Stimulated activated CD4-positive, alpha-beta T cell treated with anti-CD3 and anti-CD28 coated beads, Interleukin-15, amount 100 ng/mL, for 48 hours (primary cell): ENCODE data around the gene KRT78.

Experiments used
- DNase-seq, 2 donors: peaks; one replicate each; pipeline ENCODE4 v3.0.0-alpha.2; 2020; ENCODE audit warnings: low read depth in 2 of 2

KRT78 gene

DNA sequence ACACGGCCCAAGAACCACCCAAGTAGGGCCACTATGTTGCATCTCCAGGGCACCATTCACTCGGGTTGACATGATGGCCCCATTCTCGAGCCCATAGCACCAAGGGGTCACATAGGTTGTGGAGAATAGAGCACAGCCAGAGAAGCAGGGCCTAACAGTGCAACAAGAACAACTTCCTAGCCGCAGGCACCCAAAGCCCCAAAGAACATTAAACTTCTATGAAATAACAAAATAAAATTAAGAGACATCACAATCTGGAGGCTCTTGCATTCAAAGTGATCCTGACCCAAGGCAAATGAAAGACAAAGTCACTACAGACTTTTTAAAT, 36.8 kb downstream of the KRT78 start:
- no peak for DNase-seq

- DNase-seq, result no peak
These were observed 37.4 kb downstream of the KRT78 start for GRCh38 chr12:52811191-52812072.

GRCh38 chr12:52810554-52810953, 38.2 kb downstream of the KRT78 start:
- no peak for DNase-seq

DNA sequence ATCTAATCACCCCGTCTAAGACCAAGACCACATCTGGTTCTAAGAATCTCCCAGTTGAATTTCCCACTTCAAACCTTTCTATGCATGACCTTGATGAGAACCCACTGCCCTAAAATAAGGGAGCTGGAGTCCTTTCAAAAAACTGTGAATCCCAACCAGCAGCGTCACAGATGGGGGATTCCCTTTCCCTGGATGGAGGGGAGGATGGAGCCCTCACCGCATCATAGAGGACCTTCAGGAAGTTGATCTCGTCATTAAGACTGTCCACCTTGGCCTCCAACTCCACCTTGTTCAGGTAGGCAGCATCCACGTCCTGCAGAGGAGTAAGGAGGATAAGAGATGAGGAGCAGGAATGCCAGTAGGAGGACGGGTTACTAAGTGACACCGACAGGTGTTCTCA, 39.6 kb downstream of the KRT78 start:
- no peak for DNase-seq

DNA sequence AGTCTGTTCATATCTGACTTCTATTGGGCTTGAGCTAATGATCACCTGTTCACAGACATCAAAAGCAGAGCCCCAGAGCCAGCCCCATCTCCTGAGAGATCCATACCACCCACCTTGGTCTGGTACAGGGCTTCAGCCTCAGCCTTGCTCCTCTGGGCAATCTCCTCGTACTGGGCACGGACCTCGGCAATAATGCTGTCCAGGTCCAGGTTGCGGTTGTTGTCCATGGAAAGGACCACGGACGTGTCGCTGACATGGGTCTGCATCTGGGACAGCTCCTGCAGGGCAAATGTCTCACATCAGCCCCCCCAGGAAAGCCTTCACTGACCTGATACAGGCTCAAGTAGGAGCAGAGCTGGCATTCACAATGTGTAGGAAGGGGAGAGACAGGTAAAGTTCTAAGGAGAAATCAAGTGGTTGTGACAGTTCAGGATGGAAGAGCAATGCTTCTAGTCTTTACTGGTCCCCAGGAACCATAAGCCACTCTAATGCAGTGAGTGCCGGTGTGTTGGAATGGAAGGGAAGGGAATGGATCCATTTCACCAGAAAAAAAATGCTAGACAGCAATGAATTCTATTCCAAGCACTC, 40.1 kb downstream of the KRT78 start:
- DNase-seq, result no peak

DNA sequence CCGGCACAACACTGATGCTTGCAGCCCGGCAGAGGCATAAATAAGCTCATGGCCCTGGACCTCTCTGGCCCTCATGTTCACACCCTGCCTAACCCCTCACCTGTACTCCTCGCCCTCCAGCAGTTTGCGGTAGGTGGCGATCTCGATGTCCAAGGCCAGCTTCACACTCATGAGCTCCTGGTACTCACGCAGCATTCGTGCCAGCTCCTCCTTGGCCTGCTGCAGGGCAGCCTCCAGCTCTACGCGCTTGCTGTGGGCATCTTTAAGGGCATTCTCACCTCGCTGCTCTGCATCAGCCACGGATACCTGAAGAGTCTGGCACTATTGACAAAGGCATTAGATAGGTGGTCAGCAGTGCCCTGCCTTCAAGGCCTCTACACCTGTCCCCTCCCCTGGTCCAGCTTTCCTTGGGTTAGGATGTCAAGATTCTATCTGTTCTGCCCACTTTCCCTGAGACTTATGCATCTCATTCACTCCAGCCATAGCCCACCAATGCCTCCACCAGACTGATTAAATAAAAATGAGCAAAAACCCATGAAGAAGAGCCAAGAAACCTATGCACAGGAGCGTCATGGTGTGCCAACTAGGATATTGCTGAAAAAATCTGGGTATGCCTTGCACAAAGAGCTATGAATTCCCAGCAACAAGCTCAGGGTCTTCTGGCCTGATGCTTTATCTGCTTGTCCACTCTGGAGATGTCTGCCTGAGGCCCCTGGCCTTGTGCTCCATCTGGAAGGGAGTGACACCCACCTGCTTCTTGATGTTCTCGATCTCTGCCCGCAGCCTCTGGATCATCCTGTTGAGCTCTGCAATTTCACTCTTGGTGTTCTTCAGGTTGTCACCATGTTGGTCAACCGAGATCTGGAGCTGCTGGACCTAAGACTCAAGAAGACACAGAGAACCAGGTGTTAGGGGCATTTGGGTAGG, 41.0 kb downstream of the KRT78 start:
- no peak for DNase-seq

DNA sequence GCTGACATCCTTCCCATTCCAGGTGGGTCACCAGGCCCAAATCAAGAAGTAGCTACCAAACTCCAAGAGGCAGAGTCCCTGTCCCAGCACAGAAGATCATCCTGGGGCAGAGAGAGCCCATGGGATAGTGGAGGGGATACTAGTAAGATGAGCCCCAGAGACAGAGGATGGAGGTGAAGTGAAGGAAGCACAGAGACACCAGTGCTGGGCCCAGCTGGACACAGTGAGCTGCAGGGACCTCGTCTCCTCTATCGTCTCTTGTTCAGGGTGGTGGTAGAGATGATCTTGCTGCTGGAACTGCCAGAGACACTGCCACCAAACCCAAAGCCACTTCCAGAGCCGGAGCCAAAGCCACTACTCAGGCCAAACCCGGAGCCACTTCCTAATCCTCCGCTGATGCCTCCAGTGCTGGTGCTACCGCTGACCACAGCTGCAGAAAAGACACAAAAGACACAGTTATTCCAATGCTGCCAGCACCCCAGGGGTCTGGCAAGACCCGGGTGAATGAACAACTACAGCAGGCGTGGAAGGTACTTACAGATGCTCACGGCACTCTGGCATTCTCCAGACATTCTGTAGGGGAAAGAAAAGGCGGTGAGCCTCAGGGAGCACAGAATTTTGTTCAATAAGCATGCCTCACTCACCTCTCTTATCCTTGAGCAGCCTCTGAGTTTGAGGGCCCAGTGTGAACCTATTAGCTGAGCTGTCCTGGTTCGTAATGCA, 41.8 kb downstream of the KRT78 start:
- DNase-seq, result no peak

DNA sequence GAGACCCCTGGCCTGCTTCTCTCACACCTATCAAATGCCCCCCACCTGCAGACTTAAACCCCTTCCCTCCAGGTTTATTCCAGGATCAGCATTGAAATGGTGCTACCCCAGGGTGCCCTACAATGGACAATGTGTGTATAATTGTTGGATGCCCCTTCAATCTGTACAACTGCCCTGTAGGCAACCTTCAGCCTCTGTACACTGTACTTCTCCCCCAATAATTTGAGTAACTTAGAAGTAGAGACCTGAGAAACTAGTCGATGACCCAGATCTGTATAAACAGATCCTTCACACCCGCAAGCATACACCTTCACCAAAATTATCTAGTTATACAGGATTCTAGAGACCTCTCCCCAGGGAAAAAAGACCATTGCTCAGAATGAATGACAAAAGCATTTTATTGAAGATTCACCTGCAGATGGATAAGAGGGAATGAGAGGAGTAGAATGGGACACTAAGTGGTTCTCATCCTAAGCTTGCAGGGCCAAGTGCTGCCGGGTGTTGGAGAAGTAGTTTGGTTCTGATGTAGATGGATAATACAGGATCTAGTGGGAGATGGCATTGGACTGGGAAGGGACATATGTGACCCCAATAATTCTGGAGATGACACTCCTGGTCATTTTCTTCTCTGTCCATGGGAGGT, 42.5 kb downstream of the KRT78 start:
- no peak for DNase-seq

GRCh38 chr12:52805739-52806138, 43.1 kb downstream of the KRT78 start:
- no peak for DNase-seq

DNA sequence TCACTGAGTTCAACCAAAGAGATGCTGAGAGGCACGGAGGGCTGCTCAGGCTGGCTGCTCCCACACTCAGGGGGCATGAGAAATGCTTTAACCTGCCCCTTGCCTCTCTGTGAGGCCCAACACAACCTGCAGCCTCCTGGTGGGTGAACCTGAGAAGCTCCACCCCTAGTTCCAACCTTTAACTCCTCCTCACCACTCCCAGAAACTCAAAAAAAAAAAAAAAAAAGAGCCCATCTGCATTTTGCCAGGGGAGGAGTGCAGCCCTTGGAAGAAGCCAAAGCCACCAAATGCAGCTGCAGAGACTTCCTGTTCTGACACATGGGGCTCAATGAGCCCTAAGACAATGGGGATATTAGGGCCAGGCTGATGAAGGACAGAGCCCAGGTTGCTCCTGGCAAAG, 43.8 kb downstream of the KRT78 start:
- no peak for DNase-seq

GRCh38 chr12:52802442-52802841, 46.4 kb downstream of the KRT78 start:
- DNase-seq, result no peak

GRCh38 chr12:52801773-52802172, 47.0 kb downstream of the KRT78 start:
- no peak for DNase-seq

DNA sequence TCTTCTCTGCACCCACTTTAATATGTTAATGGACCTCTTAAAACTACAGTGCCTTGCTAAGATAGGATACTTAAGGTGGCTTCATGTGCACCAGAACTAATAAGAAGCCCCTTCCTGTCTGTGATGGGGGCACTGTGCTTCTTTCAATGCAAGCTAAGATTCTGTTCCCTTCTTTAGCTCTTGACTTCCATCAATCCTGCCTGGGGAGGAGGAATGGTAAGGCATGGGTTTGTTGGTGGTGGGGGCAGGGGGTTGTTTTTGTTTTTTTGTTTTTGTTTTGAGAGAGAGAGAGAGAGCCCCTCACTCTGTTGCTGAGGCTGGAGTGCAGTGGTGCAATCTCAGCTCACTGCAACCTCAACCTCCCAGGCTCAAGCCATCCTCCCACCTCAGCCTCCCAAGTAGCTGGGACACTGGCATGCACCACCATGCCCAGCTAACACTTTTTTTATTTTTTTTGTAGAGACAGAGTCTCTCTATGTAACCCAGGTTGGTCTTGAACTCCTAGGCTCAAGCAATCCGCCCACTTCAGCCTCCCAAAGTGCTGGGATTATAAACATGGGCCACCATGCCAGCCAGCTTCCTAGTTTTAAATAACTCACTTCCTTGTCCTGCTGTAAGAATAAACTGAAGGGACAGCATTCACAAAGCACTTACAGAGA, 48.4 kb downstream of the KRT78 start:
- DNase-seq, result no peak

DNA sequence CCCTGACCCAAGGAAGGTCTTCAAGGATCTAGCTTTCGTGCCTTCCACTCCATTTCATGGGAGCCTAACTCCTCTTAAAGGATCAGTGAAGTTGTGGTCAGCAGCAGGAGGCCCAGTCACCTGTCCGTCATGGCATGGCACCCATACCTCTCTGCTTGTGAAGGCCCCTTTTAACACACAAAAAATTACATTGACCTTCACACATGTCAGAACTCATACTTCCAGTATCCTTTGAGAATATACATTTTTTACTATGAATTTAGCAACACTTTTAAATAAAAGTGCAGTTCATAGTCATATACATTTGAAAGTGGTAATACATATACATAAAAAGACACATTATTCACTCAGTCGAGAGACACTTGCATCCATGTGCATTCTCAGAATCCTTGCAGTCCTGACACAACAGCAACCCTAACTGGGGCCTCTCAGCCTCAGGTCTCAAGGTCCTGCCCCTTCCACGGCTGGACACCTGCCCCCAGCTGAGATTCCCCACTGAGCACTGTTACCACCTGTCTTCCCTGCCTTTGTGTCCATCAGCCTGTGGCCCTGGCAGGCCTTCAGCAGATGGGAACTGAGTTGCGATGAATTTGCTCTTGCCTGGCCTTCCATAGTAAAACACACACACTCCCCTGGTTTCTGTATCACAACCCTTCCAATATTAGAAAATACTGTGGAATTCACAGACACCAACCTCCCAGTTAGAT, 49.1 kb downstream of the KRT78 start:
- DNase-seq, result no peak

- DNase-seq, result no peak
These were observed 49.9 kb downstream of the KRT78 start for GRCh38 chr12:52798671-52799504.

- DNase-seq, result no peak
These were observed 50.7 kb downstream of the KRT78 start for GRCh38 chr12:52798003-52798670.

- DNase-seq, result no peak
These were observed 51.3 kb downstream of the KRT78 start for GRCh38 chr12:52797529-52797894.

GRCh38 chr12:52796839-52797528, 51.8 kb downstream of the KRT78 start:
- DNase-seq, result no peak
